ENCODE measurements around the gene LMO4. TPM values are rescaled to one million over a fixed set of nuclear protein-coding genes. Genes with fewer than 3 reads are reported as not detected.

The LMO4 gene
- total RNA-seq, 4 donors from 2014 or later: 29.6 to 47.3 (median 35.8) TPM

- Histone ChIP-seq H3K27me3 (no peaks in the 10 kb centered on the region), H3K4me1 (no peaks in the 10 kb centered on the region), H3K4me3 (no peak overlapping the region), H3K36me3 (no peaks in the 10 kb centered on the region), H3K27ac (no peak overlapping the region), H3K9me3 (no peaks in the 10 kb centered on the region)
- in situ Hi-C loops (cut with MboI; ENCODE audit: low sequenced_read_pairs in 4 of 4): no loop called here
- DNase-seq (no peak), ATAC-seq (no peak)
- intact Hi-C loops (cut with DNase I; ENCODE audit: low total_unique reads): loop anchor here (10.0 kb wide), 1 partner anchor 344 kb away; no protein-coding TSS in a partner anchor
- TF ChIP-seq POLR2A (IDR thresholded peaks at IDR 0.05) (no peak), CTCF (IDR thresholded peaks at IDR 0.05 in 4 of 5, conservative IDR thresholded peaks at IDR 0.05 in 1 of 5) (no peak)
These were observed 9.9 kb upstream of the LMO4 start for GRCh38 chr1:87318806-87319205.

GRCh38 chr1:87325982-87326738 lies 2.5 kb upstream of the LMO4 start:
- intact Hi-C loops (cut with DNase I; ENCODE audit: low total_unique reads): loop anchor here (2.0 to 10.0 kb wide), 2 partner anchors 627 to 931 kb away; partner anchors contain the start of gene ODF2L
- Histone ChIP-seq H3K36me3 (no peaks in the 10 kb centered on the region), H3K27ac (peak overlapping the region in 2 of 4 donors; percentile 44 to 98), H3K4me1 (peaks cover 4 to 15% of the 10 kb centered on the region in 2 donors), H3K9me3 (no peaks in the 10 kb centered on the region), H3K4me3 (no peak overlapping the region), H3K27me3 (no peaks in the 10 kb centered on the region)
- no peak for DNase-seq
- ATAC-seq: no peak
- TF ChIP-seq POLR2A (IDR thresholded peaks at IDR 0.05) (no peak), CTCF (IDR thresholded peaks at IDR 0.05 in 4 of 5, conservative IDR thresholded peaks at IDR 0.05 in 1 of 5) (peak; percentile 56 to 78 (median 73))
- in situ Hi-C loops (cut with MboI; ENCODE audit: low sequenced_read_pairs in 4 of 4): loop anchor here in 3 of 4 donors (10.0 to 25.0 kb wide), 4 partner anchors 414 to 1361 kb away; partner anchors contain the start of genes HS2ST1 (in 1 of the 3), PKN2 (in 1 of the 3), SELENOF (in 1 of the 3) and SH3GLB1 (in 1 of the 3)

GRCh38 chr1:87327376-87328271 lies 1.1 kb upstream of the LMO4 start:
- Histone ChIP-seq H3K27ac (peak overlapping the region; percentile 88 to 99 (median 97)), H3K4me1 (peaks cover 14 to 22% of the 10 kb centered on the region in 2 donors), H3K4me3 (peak overlapping the region; percentile 67 to 95 (median 81)), H3K36me3 (no peaks in the 10 kb centered on the region), H3K9me3 (no peaks in the 10 kb centered on the region), H3K27me3 (no peaks in the 10 kb centered on the region)
- TF ChIP-seq POLR2A (IDR thresholded peaks at IDR 0.05) (no peak), CTCF (IDR thresholded peaks at IDR 0.05 in 4 of 5, conservative IDR thresholded peaks at IDR 0.05 in 1 of 5) (no peak)
- in situ Hi-C loops (cut with MboI; ENCODE audit: low sequenced_read_pairs in 4 of 4) (loop anchor here in 3 of 4 donors (10.0 to 25.0 kb wide), 4 partner anchors 415 to 1360 kb away; partner anchors contain the start of genes HS2ST1 (in 1 of the 3), PKN2 (in 1 of the 3), SELENOF (in 1 of the 3) and SH3GLB1 (in 1 of the 3)), intact Hi-C loops (cut with DNase I; ENCODE audit: low total_unique reads) (loop anchor here (2.0 to 10.0 kb wide), 4 partner anchors 413 to 1357 kb away; partner anchors contain the start of genes HS2ST1, ODF2L, PKN2 and SELENOF)
- ATAC-seq: no peak
- no peak for DNase-seq

GRCh38 chr1:87329051-87329525 lies 408 bp downstream of the LMO4 start:
- TF ChIP-seq POLR2A (IDR thresholded peaks at IDR 0.05) (no peak), CTCF (IDR thresholded peaks at IDR 0.05 in 4 of 5, conservative IDR thresholded peaks at IDR 0.05 in 1 of 5) (no peak)
- in situ Hi-C loops (cut with MboI; ENCODE audit: low sequenced_read_pairs in 4 of 4): loop anchor here in 3 of 4 donors (10.0 to 25.0 kb wide), 4 partner anchors 417 to 1358 kb away; partner anchors contain the start of genes HS2ST1 (in 1 of the 3), PKN2 (in 1 of the 3), SELENOF (in 1 of the 3) and SH3GLB1 (in 1 of the 3)

More at GRCh38 chr1:87329051-87329525, 408 bp downstream of the LMO4 start:
- no peaks in the 10 kb centered on the region for H3K9me3 ChIP-seq
- H3K4me3 ChIP-seq: peak overlapping the region; percentile 70 to 97 (median 92)
- H3K27ac ChIP-seq: peak overlapping the region; percentile 88 to 99 (median 97)
- peaks cover 28 to 29% of the 10 kb centered on the region in 2 donors for H3K4me1 ChIP-seq
- ATAC-seq: peak; percentile 16 to 30
- no peaks in the 10 kb centered on the region for H3K36me3 ChIP-seq
- no peaks in the 10 kb centered on the region for H3K27me3 ChIP-seq
- intact Hi-C loops (cut with DNase I; ENCODE audit: low total_unique reads): loop anchor here (2.0 to 10.0 kb wide), 3 partner anchors 414 to 1356 kb away; partner anchors contain the start of genes HS2ST1, ODF2L, PKN2 and SELENOF
- peak; percentile 35 to 45 for DNase-seq

Data from gastrocnemius medialis (tissue), 4 donors.